K562 (cell line): ENCODE measurements around the gene ZNF22. TPM values are rescaled to one million over a fixed set of nuclear protein-coding genes. Genes with fewer than 3 reads are reported as not detected.
A peak's percentile ranks its signal among the peaks of the same experiment; 100 is the strongest.

Experiments used
- ARID2 ChIP-seq: fragments of 450-650 bp; IDR thresholded peaks from 2 replicates; pipeline ENCODE4 v1.6.1; 2017; ENCODE audit warnings: antibody characterized with exemption, mild to moderate bottlenecking
- CCAR2 ChIP-seq: fragments of 200-400 bp; formaldehyde crosslinking; IDR thresholded peaks from 2 replicates; pipeline ENCODE4 v1.6.1; 2017; ENCODE audit warnings: mild to moderate bottlenecking, low read depth, low read length
- CREM ChIP-seq: IDR thresholded peaks from 2 replicates; pipeline ENCODE4 v1.6.1; 2014; ENCODE audit warnings: antibody characterized with exemption, low read depth
- CSDE1 ChIP-seq, 2 experiments: fragments of 450-650 bp; IDR thresholded peaks; 2 replicates each; pipeline ENCODE4 v1.6.1; 2016; ENCODE audit warnings: mild to moderate bottlenecking in 1 of 2
- CTBP1 ChIP-seq: fragments of 450-650 bp; IDR thresholded peaks from 2 replicates; pipeline ENCODE4 v1.6.1; 2016; ENCODE audit warnings: borderline replicate concordance
- DEAF1 ChIP-seq: fragments of 450-650 bp; formaldehyde crosslinking; IDR thresholded peaks from 2 replicates; pipeline ENCODE4 v1.4.0; 2020; ENCODE audit warnings: mild to moderate bottlenecking, moderate library complexity
- ESRRA ChIP-seq: fragments of 450-650 bp; IDR thresholded peaks from 2 replicates; pipeline ENCODE4 v1.6.1; 2014; ENCODE audit warnings: low read depth, mild to moderate bottlenecking, moderate library complexity, borderline replicate concordance
- HMG20B ChIP-seq: fragments of 250-450 bp; sonication (Bioruptor Pico); IDR thresholded peaks from 2 replicates; pipeline ENCODE4 v1.5.0; 2021; ENCODE audit warnings: mild to moderate bottlenecking
- MEIS2 ChIP-seq: fragments of 450-650 bp; IDR thresholded peaks from 2 replicates; pipeline ENCODE4 v1.6.1; 2014; ENCODE audit warnings: mild to moderate bottlenecking; ENCODE audit not compliant: partially characterized antibody
- MLLT1 ChIP-seq, 2 experiments: fragments of 450-650 bp; IDR thresholded peaks; 2 replicates each; pipeline ENCODE4 v1.6.1; 2016
- PPARD ChIP-seq: fragments of 250-450 bp; sonication (Bioruptor Pico); IDR thresholded peaks from 2 replicates; pipeline ENCODE4 v1.8.0; 2022; ENCODE audit warnings: inconsistent platforms, mild to moderate bottlenecking, moderate library complexity
- REST ChIP-seq, 2 experiments: fragments of 450-650 bp; formaldehyde crosslinking in 1 of 2; IDR thresholded peaks; 2 replicates each; pipeline versions ENCODE4 v1.4.0 to v1.6.1; 2014 to 2020; ENCODE audit warnings: mild to moderate bottlenecking in 2 of 2, borderline replicate concordance in 1 of 2, low read depth in 1 of 2
- TGIF2 ChIP-seq: sonication (generic); formaldehyde crosslinking; IDR thresholded peaks from 2 replicates; pipeline ENCODE4 v1.8.1; 2022; ENCODE audit warnings: mild to moderate bottlenecking, missing genetic modification reagents, moderate library complexity
- THRAP3 ChIP-seq: fragments of 450-650 bp; IDR thresholded peaks from 2 replicates; pipeline ENCODE4 v1.6.1; 2016; ENCODE audit warnings: mild to moderate bottlenecking, inconsistent platforms, borderline replicate concordance
- THRB ChIP-seq: fragments of 450-650 bp; formaldehyde crosslinking; conservative IDR thresholded peaks from 2 replicates; pipeline ENCODE4 v1.4.0; 2022; ENCODE audit warnings: mild to moderate bottlenecking, missing genetic modification characterization
- ZEB2 ChIP-seq: fragments of 450-650 bp; IDR thresholded peaks from 2 replicates; pipeline ENCODE4 v1.6.1; 2016
- polyA plus RNA-seq, 8 experiments: library from polyadenylated mRNA; depleted of rRNA in 4 of 8; stranded (reverse) in 5 of 8; unstranded in 3 of 8; fragments of >200 nt; fragmentation: Nextera tagmentation in 2 of 8; fragmentation: Illumina TruSeq in 1 of 8; extraction: Ambion mirVana in 2 of 8; extraction: Trizol in 1 of 8; gene quantifications; 2 replicates each; pipeline versions ENCODE4 v1.2.1 to v1.2.3, GENCODE V29; 2011 to 2014; ENCODE audit warnings: inconsistent platforms in 1 of 8, missing spikeins in 1 of 8
- total RNA-seq, 7 experiments: library from RNA; depleted of rRNA in 6 of 7; stranded (reverse); fragments of >200 nt in 6 of 7; fragmentation: Illumina TruSeq in 2 of 7; extraction: Trizol in 2 of 7; gene quantifications; 2 replicates each; pipeline versions ENCODE4 v1.2.1 to v1.2.3, GENCODE V29; 2011 to 2021; ENCODE audit warnings: low replicate concordance in 1 of 7

ZNF22 gene
- total and polyA plus RNA-seq, 9 of the 15 experiments (the other 6 are each of a cell fraction or from before 2014, with no cell fraction given) = 36.2 to 98.7 (median 51.2) TPM

GRCh38 chr10:44990302-44990655 lies 10.4 kb upstream of the ZNF22 start (continued):
- peak; percentile 86 for TF ChIP-seq REST (IDR thresholded peaks at IDR 0.05; ENCODE audit: borderline replicate concordance)
- no peak for TF ChIP-seq REST (CRISPR knock-in tag; IDR thresholded peaks at IDR 0.05; ENCODE audit: low read depth)
- TF ChIP-seq ARID2 = peak; percentile 59; the same call in 1 of the 2 replicates
- TF ChIP-seq CSDE1 (IDR thresholded peaks at IDR 0.05) = no peak
- TF ChIP-seq DEAF1 (CRISPR knock-in tag) = peak; percentile 81
- no peak for TF ChIP-seq MEIS2
- TF ChIP-seq CCAR2 = no peak
- no peak for TF ChIP-seq HMG20B (CRISPR knock-in tag)
- no peak for TF ChIP-seq TGIF2
- no peak for TF ChIP-seq THRAP3
- peak; percentile 50; the same call in 1 of the 2 replicates for TF ChIP-seq CTBP1
- TF ChIP-seq MLLT1 (IDR thresholded peaks at IDR 0.05) = peak in 1 of 2 experiments; percentile 59; a peak in 1 of 4 replicates
- TF ChIP-seq THRB (CRISPR knock-in tag) = 0 out of 2 replicates have a peak, but pooled peaks have one; percentile 20
- TF ChIP-seq ZEB2 = 0 out of 2 replicates have a peak, but pooled peaks have one; percentile 33
- TF ChIP-seq ESRRA = peak; percentile 77
- no peak for TF ChIP-seq PPARD (CRISPR knock-in tag)
- TF ChIP-seq CREM = 0 out of 2 replicates have a peak, but pooled peaks have one; percentile 16
